Upper lobe of left lung (tissue), 4 donors: ENCODE measurements around the gene RNF227.
A peak's percentile ranks its signal among the peaks of the same experiment; 100 is the strongest.

Experiments
- CTCF ChIP-seq, 6 experiments: fragments of 450-650 bp in 4 of 6; fragments of 200-600 bp in 2 of 6; sonication (generic) in 2 of 6; IDR thresholded peaks; one replicate each; pipeline ENCODE4 v1.5.1; 2016 to 2019; ENCODE audit warnings: antibody characterized with exemption in 6 of 6
- POLR2A ChIP-seq, 4 donors: fragments of 450-650 bp; IDR thresholded peaks; one replicate each; pipeline ENCODE4 v1.5.1; 2016 to 2017; ENCODE audit warnings: antibody characterized with exemption in 4 of 4, mild to moderate bottlenecking in 2 of 4

GRCh38 chr17:7922845-7923628, 6.9 kb upstream of the RNF227 start:
- TF ChIP-seq CTCF (IDR thresholded peaks at IDR 0.05) (no peak), POLR2A (IDR thresholded peaks at IDR 0.05) (peak in 2 of 4 donors; percentile 57 to 87)
